Measurements from ENCODE around the gene LST1.

LST1 gene

GRCh38 chr6:31560697-31561058 is 25.4 kb upstream of the LST1 start:
- DNase-seq, result no peak

- no peak for DNase-seq
Observed at GRCh38 chr6:31567531-31568370, 18.3 kb upstream of the LST1 start.

GRCh38 chr6:31568537-31568961 is 17.5 kb upstream of the LST1 start:
- no peak for DNase-seq

- DNase-seq, result no peak
Observed at GRCh38 chr6:31569861-31570536, 16.1 kb upstream of the LST1 start.

GRCh38 chr6:31572041-31572911 is 13.8 kb upstream of the LST1 start, which contains the start of gene LTA:
TSS of gene LTA (plus strand) at chr6:31572289. CDS start at chr6:31572743, 454 bp downstream.
- no peak for DNase-seq

- DNase-seq, result no peak
Observed at GRCh38 chr6:31573239-31574105, 12.6 kb upstream of the LST1 start.

GRCh38 chr6:31574106-31575061 is 11.7 kb upstream of the LST1 start:
- DNase-seq, result no peak

- DNase-seq, result no peak
Observed at GRCh38 chr6:31575335-31575901, 10.7 kb upstream of the LST1 start, which contains the start of gene TNF. TSS of gene TNF (plus strand) at chr6:31575565. CDS start at chr6:31575742, 177 bp downstream.

- no peak for DNase-seq
Observed at GRCh38 chr6:31575952-31576685, 10.0 kb upstream of the LST1 start.

- DNase-seq, result no peak
Observed at GRCh38 chr6:31576897-31577578, 9.0 kb upstream of the LST1 start.

GRCh38 chr6:31577579-31577966 is 8.5 kb upstream of the LST1 start:
- DNase-seq, result no peak

GRCh38 chr6:31578184-31579118 is 7.6 kb upstream of the LST1 start:
- no peak for DNase-seq

- no peak for DNase-seq
Observed at GRCh38 chr6:31579119-31579505, 7.0 kb upstream of the LST1 start.

- no peak for DNase-seq
Observed at GRCh38 chr6:31579546-31580437, 6.3 kb upstream of the LST1 start.

GRCh38 chr6:31580438-31580740 is 5.7 kb upstream of the LST1 start:
- DNase-seq, result no peak

GRCh38 chr6:31580807-31581433 is 5.2 kb upstream of the LST1 start:
- peak; percentile 94 for DNase-seq
